Esophagus muscularis mucosa (tissue), 4 donors: ENCODE data around the gene DSP. TPM values are rescaled to one million over a fixed set of nuclear protein-coding genes. Genes with fewer than 3 reads are reported as not detected.

Experiments
- DNase-seq: peaks from one replicate; pipeline ENCODE4 v3.0.0-alpha.2; 2017; ENCODE audit errors: extremely low spot score
- H3K27ac ChIP-seq, 4 donors: fragments of 200-600 bp; sonication (generic); replicated peaks in 1 of 4; 1 replicate in 3 of 4; 2 replicates in 1 of 4; pipeline ENCODE4 v1.5.1; 2016 to 2019; ENCODE audit warnings: mild to moderate bottlenecking in 1 of 4
- H3K27me3 ChIP-seq, 4 donors: fragments of 200-600 bp; sonication (generic); one replicate each; pipeline versions ENCODE4 v1.5.1 to v1.6.0; 2016 to 2019
- H3K36me3 ChIP-seq, 4 donors: fragments of 200-600 bp; sonication (generic); one replicate each; pipeline ENCODE4 v1.5.1; 2016 to 2019
- H3K4me1 ChIP-seq, 4 donors: fragments of 200-600 bp; sonication (generic); one replicate each; pipeline ENCODE4 v1.5.1; 2016 to 2019
- H3K4me3 ChIP-seq, 4 donors: fragments of 200-600 bp; sonication (generic); 1 replicate in 2 of 4; 2 replicates in 2 of 4; pipeline ENCODE4 v1.5.1; 2016 to 2019; ENCODE audit warnings: mild to moderate bottlenecking in 4 of 4, moderate library complexity in 1 of 4
- H3K9me3 ChIP-seq, 4 donors: fragments of 200-600 bp; sonication (generic); 1 replicate in 3 of 4; 2 replicates in 1 of 4; pipeline ENCODE4 v1.5.1; 2016 to 2019
- EP300 ChIP-seq: sonication (generic); formaldehyde crosslinking; IDR thresholded peaks from one replicate; pipeline ENCODE4 v1.6.1; 2017; ENCODE audit warnings: antibody characterized with exemption
- POLR2A ChIP-seq: fragments of 450-650 bp; IDR thresholded peaks from one replicate; pipeline ENCODE4 v1.6.1; 2017; ENCODE audit warnings: antibody characterized with exemption, moderate library complexity, mild to moderate bottlenecking, low read depth
- POLR2AphosphoS5 ChIP-seq, 2 donors: sonication (generic); formaldehyde crosslinking; IDR thresholded peaks; one replicate each; pipeline ENCODE4 v1.6.1; 2017; ENCODE audit warnings: antibody characterized with exemption in 2 of 2
- WGBS: methylation state at CpG from one replicate; pipeline ENCODE4 v1.1.5; 2018; 5-methylcytosine and 5-hydroxymethylcytosine counted together
- intact Hi-C: fragments of 100-400 bp; cut with DNase I; formaldehyde crosslinking; loops from one replicate; pipeline ENCODE4 v1.15.1; 2023
- total RNA-seq, 4 donors: library from RNA; depleted of rRNA; stranded (reverse); fragments of >200 nt; gene quantifications; one replicate each; pipeline versions ENCODE4 v1.1.0 to v1.2.1, GENCODE V29; 2016
- TF ChIP-seq, protein P1 (sequence below), 3 experiments: fragments of 200-600 bp in 2 of 3; fragments of 450-650 bp in 1 of 3; sonication (generic) in 2 of 3; IDR thresholded peaks; one replicate each; pipeline ENCODE4 v1.5.1; 2017 to 2019; ENCODE audit warnings: antibody characterized with exemption in 3 of 3, mild to moderate bottlenecking in 2 of 3, moderate library complexity in 1 of 3

Gene DSP
- total RNA-seq, 4 donors from 2014 or later, result 2.1 to 9.4 (median 5.9) TPM

- no peak for DNase-seq
- Histone ChIP-seq H3K27me3 (peaks cover 0 to 25% (median 0%) of the 10 kb centered on the region in 4 donors), H3K36me3 (peaks cover 0 to 92% (median 0%) of the 10 kb centered on the region in 4 donors), H3K4me1 (no peaks in the 10 kb centered on the region), H3K4me3 (no peak overlapping the region), H3K9me3 (no peaks in the 10 kb centered on the region), H3K27ac (no peak overlapping the region)
- TF ChIP-seq, protein P1, sequence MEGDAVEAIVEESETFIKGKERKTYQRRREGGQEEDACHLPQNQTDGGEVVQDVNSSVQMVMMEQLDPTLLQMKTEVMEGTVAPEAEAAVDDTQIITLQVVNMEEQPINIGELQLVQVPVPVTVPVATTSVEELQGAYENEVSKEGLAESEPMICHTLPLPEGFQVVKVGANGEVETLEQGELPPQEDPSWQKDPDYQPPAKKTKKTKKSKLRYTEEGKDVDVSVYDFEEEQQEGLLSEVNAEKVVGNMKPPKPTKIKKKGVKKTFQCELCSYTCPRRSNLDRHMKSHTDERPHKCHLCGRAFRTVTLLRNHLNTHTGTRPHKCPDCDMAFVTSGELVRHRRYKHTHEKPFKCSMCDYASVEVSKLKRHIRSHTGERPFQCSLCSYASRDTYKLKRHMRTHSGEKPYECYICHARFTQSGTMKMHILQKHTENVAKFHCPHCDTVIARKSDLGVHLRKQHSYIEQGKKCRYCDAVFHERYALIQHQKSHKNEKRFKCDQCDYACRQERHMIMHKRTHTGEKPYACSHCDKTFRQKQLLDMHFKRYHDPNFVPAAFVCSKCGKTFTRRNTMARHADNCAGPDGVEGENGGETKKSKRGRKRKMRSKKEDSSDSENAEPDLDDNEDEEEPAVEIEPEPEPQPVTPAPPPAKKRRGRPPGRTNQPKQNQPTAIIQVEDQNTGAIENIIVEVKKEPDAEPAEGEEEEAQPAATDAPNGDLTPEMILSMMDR (IDR thresholded peaks at IDR 0.05), result no peak
- TF ChIP-seq POLR2AphosphoS5 (IDR thresholded peaks at IDR 0.05) (no peak), EP300 (no peak), POLR2A (no peak)
- intact Hi-C loops, result no loop called here
- WGBS, result 85% methylated on average over 2 of the region's 2 CpGs
These were observed 33.0 kb downstream of the DSP start for GRCh38 chr6:7574500-7574899.

DNA sequence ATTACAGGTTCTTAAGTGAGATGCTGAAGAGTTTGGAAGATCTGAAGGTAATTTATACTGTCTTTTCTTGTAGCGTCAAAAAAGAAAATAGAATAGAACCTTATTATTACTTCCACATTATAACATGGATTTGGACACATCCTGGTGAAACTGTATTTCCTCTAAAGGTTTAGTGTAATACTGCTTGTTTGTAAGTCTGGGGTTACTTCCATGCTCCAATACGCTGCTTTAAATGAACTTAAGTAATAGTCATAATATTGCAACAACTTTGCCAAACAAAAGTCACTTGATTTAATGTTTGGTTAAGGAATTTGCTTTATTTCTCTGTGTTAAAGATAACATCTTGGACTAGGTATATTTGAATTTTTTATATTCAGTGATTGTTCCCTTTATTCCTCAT, 37.0 kb downstream of the DSP start:
- Histone ChIP-seq H3K4me3 (no peak overlapping the region), H3K4me1 (no peaks in the 10 kb centered on the region), H3K9me3 (no peaks in the 10 kb centered on the region), H3K27ac (no peak overlapping the region), H3K27me3 (peaks cover 0 to 20% (median 0%) of the 10 kb centered on the region in 4 donors), H3K36me3 (peaks cover 0 to 92% (median 0%) of the 10 kb centered on the region in 4 donors)
- intact Hi-C loops, result no loop called here
- TF ChIP-seq EP300 (no peak), POLR2AphosphoS5 (IDR thresholded peaks at IDR 0.05) (no peak), POLR2A (no peak)
- TF ChIP-seq, protein P1 (IDR thresholded peaks at IDR 0.05), result no peak
- WGBS, result 40% methylated on average over 2 of the region's 2 CpGs
- no peak for DNase-seq

DNA sequence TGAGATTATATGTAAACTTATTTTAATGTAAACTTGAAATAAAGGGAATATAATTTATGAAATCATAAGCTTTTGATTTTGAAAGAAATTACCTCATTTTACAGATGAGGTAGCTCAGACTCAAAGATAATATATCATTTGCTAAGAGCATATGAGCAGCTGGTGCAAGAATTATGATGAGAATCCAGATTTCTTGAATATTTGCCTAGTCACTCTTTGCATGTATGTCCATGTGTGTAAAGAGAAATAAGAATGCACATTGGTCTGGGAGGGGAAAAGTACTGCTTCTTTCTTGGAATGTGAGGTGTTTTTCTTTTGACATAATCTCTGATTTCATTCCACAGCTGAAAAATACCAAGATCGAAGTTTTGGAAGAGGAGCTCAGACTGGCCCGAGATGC, 37.5 kb downstream of the DSP start:
- Histone ChIP-seq H3K4me3 (no peak overlapping the region), H3K9me3 (no peaks in the 10 kb centered on the region), H3K36me3 (peaks cover 0 to 96% (median 0%) of the 10 kb centered on the region in 4 donors), H3K27ac (no peak overlapping the region), H3K4me1 (no peaks in the 10 kb centered on the region), H3K27me3 (peaks cover 0 to 20% (median 0%) of the 10 kb centered on the region in 4 donors)
- no peak for DNase-seq
- intact Hi-C loops, result no loop called here
- TF ChIP-seq POLR2AphosphoS5 (IDR thresholded peaks at IDR 0.05) (no peak), EP300 (no peak), POLR2A (no peak)
- TF ChIP-seq, protein P1 (IDR thresholded peaks at IDR 0.05), result no peak
- WGBS, result 75% methylated on average over 2 of the region's 2 CpGs

DNA sequence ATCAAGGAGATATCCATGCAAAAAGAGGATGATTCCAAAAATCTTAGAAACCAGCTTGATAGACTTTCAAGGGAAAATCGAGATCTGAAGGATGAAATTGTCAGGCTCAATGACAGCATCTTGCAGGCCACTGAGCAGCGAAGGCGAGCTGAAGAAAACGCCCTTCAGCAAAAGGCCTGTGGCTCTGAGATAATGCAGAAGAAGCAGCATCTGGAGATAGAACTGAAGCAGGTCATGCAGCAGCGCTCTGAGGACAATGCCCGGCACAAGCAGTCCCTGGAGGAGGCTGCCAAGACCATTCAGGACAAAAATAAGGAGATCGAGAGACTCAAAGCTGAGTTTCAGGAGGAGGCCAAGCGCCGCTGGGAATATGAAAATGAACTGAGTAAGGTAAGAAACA, 38.4 kb downstream of the DSP start:
- TF ChIP-seq, protein P1 (IDR thresholded peaks at IDR 0.05), result no peak
- TF ChIP-seq POLR2A, result no peak
- no peak for TF ChIP-seq POLR2AphosphoS5 (IDR thresholded peaks at IDR 0.05)
- TF ChIP-seq EP300, result no peak
- no peak overlapping the region for H3K27ac ChIP-seq
- no peak for DNase-seq
- H3K4me3 ChIP-seq, result no peak overlapping the region
- H3K36me3 ChIP-seq, result peaks cover 0 to 97% (median 0%) of the 10 kb centered on the region in 4 donors
- no peaks in the 10 kb centered on the region for H3K9me3 ChIP-seq
- no peaks in the 10 kb centered on the region for H3K4me1 ChIP-seq
- intact Hi-C loops, result no loop called here
- H3K27me3 ChIP-seq, result peaks cover 0 to 20% (median 0%) of the 10 kb centered on the region in 4 donors
- 91% methylated on average over 9 of the region's 9 CpGs for WGBS

GRCh38 chr6:7580537-7580926, 39.1 kb downstream of the DSP start:
- TF ChIP-seq POLR2AphosphoS5 (IDR thresholded peaks at IDR 0.05), result no peak
- TF ChIP-seq POLR2A, result no peak
- no peak for TF ChIP-seq EP300
- no peak for DNase-seq
- H3K4me1 ChIP-seq, result no peaks in the 10 kb centered on the region
- H3K36me3 ChIP-seq, result peaks cover 0 to 96% (median 0%) of the 10 kb centered on the region in 4 donors
- H3K27ac ChIP-seq, result no peak overlapping the region
- intact Hi-C loops, result no loop called here
- H3K27me3 ChIP-seq, result peaks cover 0 to 20% (median 0%) of the 10 kb centered on the region in 4 donors
- H3K4me3 ChIP-seq, result no peak overlapping the region
- H3K9me3 ChIP-seq, result no peaks in the 10 kb centered on the region
- WGBS, result 69% methylated on average over 13 of the region's 13 CpGs
